Peyer's patch (tissue), 4 donors: ENCODE data around the gene LAMA5.

Experiments
- CTCF ChIP-seq, 6 experiments: fragments of 450-650 bp in 4 of 6; fragments of 200-600 bp in 2 of 6; sonication (generic) in 1 of 6; IDR thresholded peaks; one replicate each; pipeline ENCODE4 v1.5.1; 2017 to 2019; ENCODE audit warnings: antibody characterized with exemption in 6 of 6, mild to moderate bottlenecking in 3 of 6, moderate library complexity in 1 of 6
- POLR2A ChIP-seq, 2 donors: fragments of 450-650 bp; IDR thresholded peaks; one replicate each; pipeline ENCODE4 v1.5.1; 2017; ENCODE audit warnings: antibody characterized with exemption in 2 of 2, mild to moderate bottlenecking in 2 of 2, moderate library complexity in 2 of 2

- no peak for TF ChIP-seq CTCF (IDR thresholded peaks at IDR 0.05)
- no peak for TF ChIP-seq POLR2A (IDR thresholded peaks at IDR 0.05)
Observed at GRCh38 chr20:62329389-62330377, 37.4 kb downstream of the LAMA5 start.
